Measurements from ENCODE around the gene GMEB1.
A peak's percentile ranks its signal among the peaks of the same experiment; 100 is the strongest.
"Not testable (repeated sequence)": the region's sequence is repeated elsewhere in the genome, so short reads cannot be mapped to it uniquely, and the experiment has no call there.

GMEB1 gene, protein sequence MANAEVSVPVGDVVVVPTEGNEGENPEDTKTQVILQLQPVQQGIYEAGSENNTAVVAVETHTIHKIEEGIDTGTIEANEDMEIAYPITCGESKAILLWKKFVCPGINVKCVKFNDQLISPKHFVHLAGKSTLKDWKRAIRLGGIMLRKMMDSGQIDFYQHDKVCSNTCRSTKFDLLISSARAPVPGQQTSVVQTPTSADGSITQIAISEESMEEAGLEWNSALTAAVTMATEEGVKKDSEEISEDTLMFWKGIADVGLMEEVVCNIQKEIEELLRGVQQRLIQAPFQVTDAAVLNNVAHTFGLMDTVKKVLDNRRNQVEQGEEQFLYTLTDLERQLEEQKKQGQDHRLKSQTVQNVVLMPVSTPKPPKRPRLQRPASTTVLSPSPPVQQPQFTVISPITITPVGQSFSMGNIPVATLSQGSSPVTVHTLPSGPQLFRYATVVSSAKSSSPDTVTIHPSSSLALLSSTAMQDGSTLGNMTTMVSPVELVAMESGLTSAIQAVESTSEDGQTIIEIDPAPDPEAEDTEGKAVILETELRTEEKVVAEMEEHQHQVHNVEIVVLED

DNA sequence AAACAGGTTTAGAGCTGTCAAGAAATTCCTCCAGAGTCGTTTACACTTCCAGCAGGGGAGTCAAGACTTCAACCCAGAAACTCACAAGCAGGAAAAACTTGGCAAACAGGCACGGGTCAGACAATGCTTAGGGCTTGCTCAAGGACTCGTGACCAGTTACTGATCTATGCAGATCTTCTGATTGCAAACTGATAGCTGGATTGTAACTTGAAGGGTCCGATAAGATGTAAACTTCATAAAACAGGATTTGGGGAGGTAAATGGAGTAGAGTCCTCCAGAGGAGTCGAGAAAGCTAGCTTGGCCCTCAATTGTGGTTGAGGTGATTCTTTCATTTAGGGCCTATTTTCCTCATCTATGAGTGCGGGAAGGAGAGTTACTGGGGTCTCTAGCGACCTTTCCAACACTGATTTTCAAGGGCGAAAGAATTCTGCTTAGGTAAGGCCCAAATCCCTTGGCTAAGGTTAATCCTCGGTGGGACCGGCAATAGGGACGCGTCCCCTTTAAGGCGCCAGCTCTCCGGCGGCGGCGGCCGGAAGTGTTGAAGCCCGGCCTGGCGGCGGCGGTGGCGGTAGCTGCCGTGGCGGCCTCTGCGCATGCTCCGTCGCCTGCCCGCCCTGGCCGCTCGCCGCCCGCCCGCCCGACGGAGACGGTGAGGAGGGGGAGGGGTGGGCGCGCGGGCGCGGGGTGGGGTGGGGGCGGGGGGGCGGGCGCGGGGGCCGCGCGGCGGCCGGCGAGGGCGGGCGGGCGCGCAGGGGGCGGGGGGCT is at the start of gene GMEB1:
Gene GMEB1 (plus strand): TSS at position 594 of the 765 bp plus-strand sequence. CDS start 14,829 bp downstream, outside the sequence.
- DNase-seq = peak; percentile 86 to 87

GRCh38 chr1:28631713-28632112 is 36.9 kb upstream of the GMEB1 start:
- DNase-seq = no peak

DNA sequence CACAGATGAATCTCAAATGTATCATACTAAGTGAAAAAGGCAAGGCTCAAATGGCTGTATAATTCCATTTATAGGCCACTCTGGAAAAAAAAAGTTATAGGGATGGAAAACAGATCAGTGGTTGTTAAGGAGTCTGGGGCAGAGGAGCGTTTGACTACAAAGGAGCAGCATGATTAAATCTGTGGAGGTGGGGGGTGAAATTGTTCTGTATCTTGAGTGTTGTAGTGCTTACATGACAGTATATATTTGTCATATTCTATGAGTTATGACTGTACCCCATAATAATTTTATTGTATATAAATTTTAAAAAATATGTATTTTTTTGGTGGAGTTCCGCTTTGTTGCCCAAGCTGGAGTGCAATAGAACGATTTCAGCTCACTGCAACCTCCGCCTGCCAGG is 36.0 kb upstream of the GMEB1 start:
- no peak for DNase-seq

DNA sequence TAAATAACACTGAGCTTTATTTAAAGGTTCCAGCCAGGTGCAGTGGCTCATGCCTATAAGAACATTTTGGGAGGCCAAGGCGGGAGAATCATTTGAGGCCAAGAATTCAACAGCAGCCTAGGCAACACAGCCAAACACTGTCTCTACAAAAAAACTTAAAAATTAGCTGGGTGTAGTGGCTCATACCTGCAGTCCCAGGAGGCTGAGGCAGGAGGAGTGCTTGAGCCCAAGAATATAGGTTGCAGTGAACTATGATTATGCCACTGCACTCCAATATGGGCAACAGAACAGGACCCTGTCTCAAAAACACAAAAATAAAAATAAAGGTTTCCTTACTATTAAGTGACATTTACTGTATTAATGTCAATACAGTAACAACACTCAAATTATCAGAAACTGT is 27.8 kb upstream of the GMEB1 start:
- DNase-seq = no peak

DNA sequence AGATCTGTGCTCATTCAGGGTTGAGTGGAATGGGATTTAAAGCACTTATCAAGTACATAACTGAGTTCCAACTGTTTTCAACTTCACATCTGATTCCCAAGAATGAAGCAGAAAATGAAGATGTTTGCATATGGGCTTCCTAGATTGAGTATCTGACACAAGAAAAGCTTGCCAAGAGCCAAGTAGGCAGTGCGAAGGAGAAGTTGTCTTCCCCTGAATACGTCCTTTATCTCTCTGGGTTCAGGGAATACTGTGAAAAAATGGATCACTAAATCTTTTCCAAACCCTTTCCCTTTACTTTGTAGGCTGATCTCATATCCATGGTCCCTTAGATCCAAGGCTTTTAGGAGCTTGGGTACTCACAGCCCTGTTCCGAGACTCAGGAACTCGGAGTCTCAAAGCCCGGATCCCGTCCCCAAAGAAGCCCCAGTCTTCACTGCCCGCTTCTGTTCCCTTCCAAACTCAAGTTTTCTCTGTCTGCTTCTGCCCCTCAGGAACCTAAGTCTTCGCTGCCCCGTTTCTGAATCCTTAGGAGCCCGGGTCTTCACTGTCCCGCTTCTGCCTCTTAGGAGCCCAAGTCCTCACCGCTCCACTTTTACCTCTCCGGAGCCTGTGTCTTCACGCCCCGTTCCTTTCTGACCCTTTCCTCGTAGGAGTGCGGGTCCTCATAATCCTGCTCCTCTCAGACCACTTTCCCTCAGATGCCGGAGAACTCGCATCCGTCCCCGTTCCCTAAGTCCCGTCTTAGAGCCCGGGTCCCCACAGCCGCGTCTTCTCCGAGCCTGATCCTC is 26.3 kb upstream of the GMEB1 start:
- no peak for DNase-seq

GRCh38 chr1:28642847-28643635 is 25.5 kb upstream of the GMEB1 start, which contains the start of gene TAF12:
TAF12 (minus strand) TSS chr1:28643067; CDS start chr1:28622081, 20,986 bp downstream.
- peak; percentile 79 to 94 for DNase-seq

DNA sequence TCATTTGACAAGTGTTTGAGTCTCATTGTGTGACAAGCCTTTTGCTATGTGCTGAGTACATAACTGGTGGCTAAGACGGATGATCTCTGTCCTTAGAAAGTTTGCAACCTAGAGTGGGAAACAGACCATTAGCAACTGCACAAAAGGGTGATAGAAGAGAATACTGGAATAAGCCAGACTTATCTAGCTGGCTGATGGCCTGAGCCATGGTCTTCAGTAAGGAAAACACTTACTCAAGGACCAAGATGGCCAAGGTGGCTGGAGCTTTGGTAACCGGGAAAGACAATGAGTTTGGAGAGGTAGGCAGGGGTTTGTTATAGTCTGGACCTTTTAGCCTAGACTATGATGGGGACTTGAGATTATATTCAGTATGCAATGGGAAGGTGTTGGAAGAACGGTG is 24.1 kb upstream of the GMEB1 start:
- no peak for DNase-seq

DNA sequence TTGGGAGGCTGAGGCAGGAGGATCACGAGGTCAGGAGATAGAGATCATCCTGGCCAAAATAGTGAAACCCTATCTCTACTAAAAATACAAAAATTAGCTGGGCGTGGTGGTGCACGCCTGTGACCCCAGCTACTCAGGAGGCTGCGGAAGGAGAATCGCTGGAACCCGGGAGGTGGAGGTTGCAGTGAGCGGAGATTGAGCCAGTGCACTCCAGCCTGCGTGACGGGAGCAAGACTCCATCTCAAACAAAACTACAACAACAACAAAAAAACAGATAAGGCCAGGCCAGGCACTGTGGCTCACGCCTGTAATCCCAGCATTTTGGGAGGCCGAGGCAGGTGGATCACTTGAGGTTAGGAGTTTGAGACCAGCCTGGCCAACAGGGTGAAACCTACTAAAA is 23.2 kb upstream of the GMEB1 start:
- not testable (repeated sequence) for DNase-seq

- DNase-seq = no peak
Measured at GRCh38 chr1:28646040-28646439, 22.5 kb upstream of the GMEB1 start.

DNA sequence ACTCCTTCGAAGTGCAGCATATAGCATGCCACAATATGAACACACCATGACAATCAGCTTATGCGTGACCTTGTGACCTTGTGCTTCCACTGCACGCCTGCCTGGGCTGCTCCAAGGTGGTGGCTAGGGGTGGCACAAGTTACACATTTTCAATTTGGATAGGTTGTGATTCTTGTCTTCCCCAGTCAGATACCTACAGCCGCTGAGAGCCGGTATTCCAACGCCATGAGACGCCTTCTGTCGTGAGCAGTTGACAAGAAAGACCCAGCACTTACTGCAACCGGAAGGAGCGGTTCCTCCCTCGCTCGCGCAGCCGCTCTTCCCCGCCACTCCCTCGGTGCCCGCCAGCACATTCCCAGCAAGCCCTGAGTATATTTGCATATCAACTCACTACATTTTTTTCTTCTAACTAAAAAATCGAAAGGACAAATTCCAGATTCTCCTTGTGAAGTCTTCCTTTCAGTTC is 20.5 kb upstream of the GMEB1 start:
- peak; percentile 81 to 93 for DNase-seq

- DNase-seq = peak; percentile 93 to 96
Measured at GRCh38 chr1:28648474-28649198, 19.9 kb upstream of the GMEB1 start, which contains the start of gene RNU11. RNU11 (plus strand) TSS chr1:28648600.

GRCh38 chr1:28653063-28653462 is 15.5 kb upstream of the GMEB1 start:
- not testable (repeated sequence) for DNase-seq

GRCh38 chr1:28653870-28654269 is 14.7 kb upstream of the GMEB1 start:
- not testable (repeated sequence) for DNase-seq

- not testable (repeated sequence) for DNase-seq
Measured at GRCh38 chr1:28655448-28656311, 12.9 kb upstream of the GMEB1 start.

- DNase-seq = no peak
Measured at GRCh38 chr1:28656335-28656734, 12.2 kb upstream of the GMEB1 start.

- no peak for DNase-seq
Measured at GRCh38 chr1:28663871-28664470, 4.6 kb upstream of the GMEB1 start.

DNA sequence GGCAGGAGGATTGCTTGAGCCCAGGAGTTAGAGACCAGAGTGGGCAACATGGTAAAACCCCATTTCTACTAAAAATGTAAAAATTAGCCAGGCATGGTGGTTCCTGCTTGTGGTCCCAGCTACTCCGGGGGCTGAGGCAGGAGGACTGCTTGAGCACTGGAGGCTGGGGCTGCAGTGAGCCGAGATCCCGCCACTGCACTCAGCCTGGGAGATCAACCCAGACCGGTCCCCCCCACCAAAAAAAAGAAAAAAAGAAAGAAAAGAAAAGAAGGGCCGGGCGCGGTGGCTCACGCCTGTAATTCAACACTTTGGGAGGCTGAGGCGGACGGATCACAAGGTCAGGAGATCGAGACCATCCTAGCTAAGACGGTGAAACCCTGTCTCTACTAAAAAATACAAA is 1.8 kb upstream of the GMEB1 start:
- no peak for DNase-seq

DNA sequence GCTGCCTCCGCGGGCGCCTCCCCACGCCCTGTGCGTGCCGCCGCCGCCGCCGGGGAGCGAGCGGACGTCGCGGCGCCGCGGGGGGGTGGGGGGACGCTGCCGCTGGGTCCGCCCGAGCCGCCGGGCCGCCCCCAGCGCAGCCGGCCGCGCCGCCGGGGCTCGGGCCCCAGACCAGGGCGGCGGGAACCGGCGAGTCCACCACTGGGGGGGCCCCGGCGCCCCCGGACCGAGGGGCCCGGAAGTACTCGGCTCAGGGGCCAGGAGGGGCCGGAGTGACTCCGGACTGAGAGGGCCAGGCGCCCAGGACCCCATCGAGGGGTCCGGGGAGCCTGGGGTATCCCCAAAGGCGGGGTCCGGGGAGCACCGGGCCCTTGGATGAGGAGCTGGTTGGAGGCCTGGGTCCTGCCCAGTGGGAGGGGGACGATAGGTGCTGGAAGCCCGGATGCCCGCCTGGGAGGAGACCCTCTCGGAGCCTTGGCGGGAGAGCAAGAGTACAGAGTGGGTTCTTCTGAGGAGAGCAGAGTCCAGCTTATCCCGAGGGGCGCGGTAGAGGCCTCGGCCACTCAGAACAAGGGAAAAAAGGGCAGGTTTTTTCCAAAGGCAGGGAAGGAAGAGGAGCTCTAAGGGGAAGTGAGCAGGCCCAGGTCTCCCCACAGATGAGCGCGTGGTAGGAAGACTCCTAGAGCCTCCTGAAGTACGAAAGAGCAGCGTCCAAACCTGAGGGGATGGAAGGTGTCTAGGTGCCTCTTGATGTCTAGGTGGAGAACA is 556 bp downstream of the GMEB1 start:
- peak in 1 of 2 experiments; percentile 82 for DNase-seq

All from NCI-H1930 (cell line).